ENCODE measurements around the gene MRC1.

DNA sequence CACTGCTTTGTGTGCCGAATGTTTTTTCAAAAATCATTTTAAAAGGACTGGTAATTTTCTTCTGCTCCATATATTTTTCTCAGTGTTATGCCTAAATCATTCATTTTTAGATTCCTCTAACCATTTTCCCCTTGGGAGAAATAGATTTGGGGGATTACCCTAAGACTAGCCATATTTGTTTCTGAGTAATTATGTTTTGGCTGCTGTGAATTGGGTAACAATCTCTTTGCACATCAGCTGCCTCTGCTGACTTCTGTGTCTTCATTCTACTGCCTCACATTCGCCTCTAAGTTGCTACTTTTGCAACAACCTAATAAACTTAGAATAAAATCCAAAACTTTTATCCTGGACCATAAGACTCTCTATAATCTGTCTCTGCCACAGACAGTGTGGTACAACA is 18.5 kb upstream of the MRC1 start:
- TF ChIP-seq, protein P1, sequence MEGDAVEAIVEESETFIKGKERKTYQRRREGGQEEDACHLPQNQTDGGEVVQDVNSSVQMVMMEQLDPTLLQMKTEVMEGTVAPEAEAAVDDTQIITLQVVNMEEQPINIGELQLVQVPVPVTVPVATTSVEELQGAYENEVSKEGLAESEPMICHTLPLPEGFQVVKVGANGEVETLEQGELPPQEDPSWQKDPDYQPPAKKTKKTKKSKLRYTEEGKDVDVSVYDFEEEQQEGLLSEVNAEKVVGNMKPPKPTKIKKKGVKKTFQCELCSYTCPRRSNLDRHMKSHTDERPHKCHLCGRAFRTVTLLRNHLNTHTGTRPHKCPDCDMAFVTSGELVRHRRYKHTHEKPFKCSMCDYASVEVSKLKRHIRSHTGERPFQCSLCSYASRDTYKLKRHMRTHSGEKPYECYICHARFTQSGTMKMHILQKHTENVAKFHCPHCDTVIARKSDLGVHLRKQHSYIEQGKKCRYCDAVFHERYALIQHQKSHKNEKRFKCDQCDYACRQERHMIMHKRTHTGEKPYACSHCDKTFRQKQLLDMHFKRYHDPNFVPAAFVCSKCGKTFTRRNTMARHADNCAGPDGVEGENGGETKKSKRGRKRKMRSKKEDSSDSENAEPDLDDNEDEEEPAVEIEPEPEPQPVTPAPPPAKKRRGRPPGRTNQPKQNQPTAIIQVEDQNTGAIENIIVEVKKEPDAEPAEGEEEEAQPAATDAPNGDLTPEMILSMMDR (tag by site-specific recombination; IDR thresholded peaks at IDR 0.05) = no peak
- TF ChIP-seq ZNF558 (tag by site-specific recombination; IDR thresholded peaks at IDR 0.05) (no peak), FEZF1 (tag by site-specific recombination; IDR thresholded peaks at IDR 0.05) (no peak), ZNF140 (tag by site-specific recombination; IDR thresholded peaks at IDR 0.05) (no peak), ZNF121 (tag by site-specific recombination; IDR thresholded peaks at IDR 0.05) (no peak)

Measured in HEK293 (cell line).